Epithelial cell of esophagus (primary cell): Measurements from ENCODE around the gene DPH1.
"Not testable (repeated sequence)": the region's sequence is repeated elsewhere in the genome, so short reads cannot be mapped to it uniquely, and the experiment has no call there.

ENCODE experiments used
- DNase-seq: peaks from one replicate; pipeline ENCODE4 v3.0.0; 2010; ENCODE audit warnings: low read depth
- H3K4me3 ChIP-seq: 2 replicates; pipeline ENCODE4 v1.5.1; 2011; ENCODE audit warnings: mild to moderate bottlenecking, low read length, control low read depth
- TF ChIP-seq, protein P1 (sequence below): IDR thresholded peaks from 2 replicates; pipeline ENCODE4 v1.5.1; 2011; ENCODE audit warnings: low read depth, mild to moderate bottlenecking, low read length, control low read depth, inconsistent platforms; ENCODE audit not compliant: insufficient read depth; ENCODE audit errors: missing control alignments

DPH1 gene

DNA sequence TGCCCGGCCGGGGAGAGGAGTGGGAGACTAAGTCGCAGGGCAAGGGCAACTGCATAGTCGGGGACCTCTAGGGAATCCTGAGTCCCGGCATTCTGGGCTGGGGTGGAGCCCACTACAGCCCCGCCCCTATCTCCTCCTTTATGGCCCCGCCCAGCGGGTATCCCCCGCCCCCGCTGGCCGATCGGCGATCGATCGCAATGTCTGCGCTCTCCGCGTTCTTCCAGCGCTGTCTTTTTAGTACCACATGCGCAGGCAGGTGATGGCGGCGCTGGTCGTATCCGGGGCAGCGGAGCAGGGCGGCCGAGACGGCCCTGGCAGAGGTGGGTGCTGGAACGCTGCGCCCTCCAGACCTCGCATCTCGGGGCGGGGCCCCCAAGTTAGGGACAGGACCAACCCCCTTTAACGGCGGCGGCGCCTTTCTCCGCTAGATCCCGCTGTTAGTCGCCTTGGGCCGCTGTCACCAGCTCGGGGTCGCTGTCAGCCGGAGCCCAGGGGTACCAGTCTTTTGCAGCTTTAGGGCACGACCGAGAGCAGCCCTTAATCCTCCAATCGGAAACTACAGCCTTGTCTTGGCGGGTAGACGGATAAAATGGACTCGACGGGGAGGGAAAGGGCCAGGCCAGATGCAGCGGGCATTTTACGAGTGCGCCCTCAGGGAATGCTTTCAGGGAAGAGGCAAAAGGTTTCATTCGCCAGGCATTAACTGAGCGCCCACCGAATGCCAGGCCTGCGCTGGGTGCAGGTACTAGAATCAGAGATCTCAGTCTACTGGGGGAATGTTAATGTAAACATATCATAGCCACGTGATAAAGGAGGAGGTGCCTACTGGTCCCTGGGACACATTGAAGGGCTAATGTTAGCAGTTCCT is at the start of gene DPH1:
Gene DPH1, plus strand, starts transcription at position 243 of the 868 bp plus-strand sequence. Its CDS starts 17 bp downstream, at position 260.
- peak within 1 kb of the TSS; percentile 100 for H3K4me3 ChIP-seq
- peak; percentile 92 for DNase-seq
- TF ChIP-seq, protein P1, sequence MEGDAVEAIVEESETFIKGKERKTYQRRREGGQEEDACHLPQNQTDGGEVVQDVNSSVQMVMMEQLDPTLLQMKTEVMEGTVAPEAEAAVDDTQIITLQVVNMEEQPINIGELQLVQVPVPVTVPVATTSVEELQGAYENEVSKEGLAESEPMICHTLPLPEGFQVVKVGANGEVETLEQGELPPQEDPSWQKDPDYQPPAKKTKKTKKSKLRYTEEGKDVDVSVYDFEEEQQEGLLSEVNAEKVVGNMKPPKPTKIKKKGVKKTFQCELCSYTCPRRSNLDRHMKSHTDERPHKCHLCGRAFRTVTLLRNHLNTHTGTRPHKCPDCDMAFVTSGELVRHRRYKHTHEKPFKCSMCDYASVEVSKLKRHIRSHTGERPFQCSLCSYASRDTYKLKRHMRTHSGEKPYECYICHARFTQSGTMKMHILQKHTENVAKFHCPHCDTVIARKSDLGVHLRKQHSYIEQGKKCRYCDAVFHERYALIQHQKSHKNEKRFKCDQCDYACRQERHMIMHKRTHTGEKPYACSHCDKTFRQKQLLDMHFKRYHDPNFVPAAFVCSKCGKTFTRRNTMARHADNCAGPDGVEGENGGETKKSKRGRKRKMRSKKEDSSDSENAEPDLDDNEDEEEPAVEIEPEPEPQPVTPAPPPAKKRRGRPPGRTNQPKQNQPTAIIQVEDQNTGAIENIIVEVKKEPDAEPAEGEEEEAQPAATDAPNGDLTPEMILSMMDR: no peak

DNA sequence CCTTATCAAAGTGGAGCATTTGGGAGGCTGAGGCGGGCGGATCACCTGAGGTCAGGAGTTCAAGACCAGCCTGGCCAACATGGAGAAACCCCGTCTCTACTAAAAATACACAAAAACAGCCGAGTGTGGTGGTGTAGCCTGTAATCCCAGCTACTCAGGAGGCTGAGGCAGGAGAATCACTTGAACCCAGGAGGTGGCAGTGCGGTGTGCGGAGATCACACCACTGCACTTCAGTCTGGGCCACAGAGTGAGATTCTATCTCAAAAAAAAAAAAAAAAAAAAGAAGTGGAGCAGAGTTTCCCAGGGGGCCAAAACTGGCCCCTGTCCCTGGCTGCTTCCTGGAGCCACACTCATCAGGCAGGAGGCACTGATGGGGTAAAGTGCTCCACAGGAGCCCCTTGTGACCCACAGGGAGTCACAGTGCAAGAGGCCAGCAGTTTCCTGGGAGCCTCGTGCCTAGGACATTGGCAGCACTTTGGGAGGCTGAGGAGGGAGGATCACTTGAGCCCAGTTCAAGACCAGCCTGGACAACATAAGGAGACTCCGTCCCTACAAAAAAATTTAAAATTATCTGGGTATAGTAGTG is 49.2 kb upstream of the DPH1 start:
- H3K4me3 ChIP-seq: no peak overlapping the region
- TF ChIP-seq, protein P1: no peak
- no peak for DNase-seq

DNA sequence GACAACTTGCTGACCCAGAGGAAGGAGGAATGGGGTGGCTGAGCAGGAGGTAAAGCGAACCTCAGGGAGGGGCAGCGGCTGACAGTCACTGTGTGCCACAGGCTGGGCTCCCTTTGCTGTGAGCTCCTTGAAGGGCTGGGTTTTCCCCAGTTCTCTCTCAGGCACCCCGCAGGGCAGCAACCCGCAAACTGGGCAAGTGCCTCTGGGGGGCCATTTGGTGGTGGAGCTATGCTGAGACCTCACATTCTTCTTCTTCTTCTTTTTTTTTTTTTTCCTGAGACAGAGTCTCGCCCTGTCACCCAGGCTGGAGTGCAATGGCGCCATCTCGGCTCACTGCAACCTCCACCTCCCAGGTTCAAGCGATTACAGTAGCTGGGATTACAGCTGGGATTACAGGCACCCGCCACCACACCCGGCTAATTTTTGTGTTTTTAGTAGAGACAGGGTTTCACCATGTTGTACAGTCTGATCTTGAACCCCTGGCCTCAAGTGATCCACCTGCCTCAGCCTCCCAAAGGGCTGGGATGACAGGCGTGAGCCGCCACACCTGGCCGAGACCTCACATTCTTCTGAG is 47.1 kb upstream of the DPH1 start:
- not testable (repeated sequence) for H3K4me3 ChIP-seq, DNase-seq

- no peak for DNase-seq
- no peak overlapping the region for H3K4me3 ChIP-seq
- TF ChIP-seq, protein P1: no peak
Measured at GRCh38 chr17:1985093-1985492, 44.9 kb upstream of the DPH1 start.

- TF ChIP-seq, protein P1: no peak
Measured at GRCh38 chr17:1985686-1986085, 44.3 kb upstream of the DPH1 start.

GRCh38 chr17:1986783-1987451 is 43.0 kb upstream of the DPH1 start:
- TF ChIP-seq, protein P1: no peak
- no peak overlapping the region for H3K4me3 ChIP-seq
- DNase-seq: no peak

More at GRCh38 chr17:1985686-1986085, 44.3 kb upstream of the DPH1 start:
- H3K4me3 ChIP-seq: no peak overlapping the region
- no peak for DNase-seq

- DNase-seq: peak; percentile 98
- TF ChIP-seq, protein P1: no peak
- no peak overlapping the region for H3K4me3 ChIP-seq
Measured at GRCh38 chr17:1989135-1989534, 40.8 kb upstream of the DPH1 start.
